ENCODE measurements around the gene SORBS2. TPM values are rescaled to one million over a fixed set of nuclear protein-coding genes. Genes with fewer than 3 reads are reported as not detected.

The SORBS2 gene
- total and polyA plus RNA-seq, 9 donors: 17.4 to 204 (median 32.7) TPM

- TF ChIP-seq POLR2A (IDR thresholded peaks at IDR 0.05): no peak
- TF ChIP-seq, protein P1, sequence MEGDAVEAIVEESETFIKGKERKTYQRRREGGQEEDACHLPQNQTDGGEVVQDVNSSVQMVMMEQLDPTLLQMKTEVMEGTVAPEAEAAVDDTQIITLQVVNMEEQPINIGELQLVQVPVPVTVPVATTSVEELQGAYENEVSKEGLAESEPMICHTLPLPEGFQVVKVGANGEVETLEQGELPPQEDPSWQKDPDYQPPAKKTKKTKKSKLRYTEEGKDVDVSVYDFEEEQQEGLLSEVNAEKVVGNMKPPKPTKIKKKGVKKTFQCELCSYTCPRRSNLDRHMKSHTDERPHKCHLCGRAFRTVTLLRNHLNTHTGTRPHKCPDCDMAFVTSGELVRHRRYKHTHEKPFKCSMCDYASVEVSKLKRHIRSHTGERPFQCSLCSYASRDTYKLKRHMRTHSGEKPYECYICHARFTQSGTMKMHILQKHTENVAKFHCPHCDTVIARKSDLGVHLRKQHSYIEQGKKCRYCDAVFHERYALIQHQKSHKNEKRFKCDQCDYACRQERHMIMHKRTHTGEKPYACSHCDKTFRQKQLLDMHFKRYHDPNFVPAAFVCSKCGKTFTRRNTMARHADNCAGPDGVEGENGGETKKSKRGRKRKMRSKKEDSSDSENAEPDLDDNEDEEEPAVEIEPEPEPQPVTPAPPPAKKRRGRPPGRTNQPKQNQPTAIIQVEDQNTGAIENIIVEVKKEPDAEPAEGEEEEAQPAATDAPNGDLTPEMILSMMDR (IDR thresholded peaks at IDR 0.05): no peak
- no peak for TF ChIP-seq EP300 (IDR thresholded peaks at IDR 0.05)
- Histone ChIP-seq H3K4me3 (no peak overlapping the region), H3K27ac (no peak overlapping the region), H3K4me1 (ENCODE audit: insufficient read depth) (peaks cover 7% of the 10 kb centered on the region), H3K27me3 (no peaks in the 10 kb centered on the region), H3K9me3 (no peaks in the 10 kb centered on the region), H3K36me3 (no peaks in the 10 kb centered on the region)
- intact Hi-C loops (cut with DNase I): no loop called here
- 30 to 57% (median 41%) methylated on average over 3 of the region's 3 CpGs for WGBS, 3 donors
- no peak for DNase-seq
Observed at GRCh38 chr4:185654311-185654710, 157.7 kb downstream of the SORBS2 start.

GRCh38 chr4:185651851-185652250 is 160.1 kb downstream of the SORBS2 start:
- H3K4me1 ChIP-seq (ENCODE audit: insufficient read depth): peaks cover 7% of the 10 kb centered on the region
- no peak overlapping the region for H3K27ac ChIP-seq
- no peaks in the 10 kb centered on the region for H3K9me3 ChIP-seq
- H3K36me3 ChIP-seq: no peaks in the 10 kb centered on the region
- 88 to 95% (median 90%) methylated on average over 7 of the region's 7 CpGs for WGBS, 3 donors
- intact Hi-C loops (cut with DNase I): no loop called here
- TF ChIP-seq EP300 (IDR thresholded peaks at IDR 0.05): no peak
- TF ChIP-seq POLR2A (IDR thresholded peaks at IDR 0.05): no peak
- TF ChIP-seq, protein P1 (IDR thresholded peaks at IDR 0.05): no peak
- H3K4me3 ChIP-seq: no peak overlapping the region
- no peaks in the 10 kb centered on the region for H3K27me3 ChIP-seq
- no peak for DNase-seq

GRCh38 chr4:185651137-185651677 is 160.8 kb downstream of the SORBS2 start:
- DNase-seq: no peak
- H3K4me1 ChIP-seq (ENCODE audit: insufficient read depth): peaks cover 5% of the 10 kb centered on the region

DNA sequence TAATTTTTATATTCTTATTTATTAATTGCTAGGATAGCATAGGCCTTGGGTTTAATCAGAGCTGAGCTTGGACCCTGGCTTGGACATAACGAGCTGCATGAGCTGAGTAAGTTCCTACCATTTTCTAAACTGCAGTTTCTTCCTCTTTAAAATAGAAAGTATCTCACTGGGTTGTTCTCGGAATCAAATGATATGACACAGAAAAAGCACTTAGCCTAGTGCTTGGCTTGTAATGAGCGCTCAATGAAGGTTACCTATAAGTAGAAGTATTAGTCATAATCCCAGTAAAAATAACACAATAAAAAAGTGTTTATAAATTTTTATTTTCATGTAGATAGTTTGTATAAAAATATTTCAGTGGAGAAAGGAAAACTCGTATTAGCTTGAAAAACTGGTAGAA is 163.4 kb downstream of the SORBS2 start:
- 80 to 83% (median 83%) methylated on average over 4 of the region's 4 CpGs for WGBS, 3 donors
- Histone ChIP-seq H3K27me3 (no peaks in the 10 kb centered on the region), H3K4me3 (no peak overlapping the region), H3K27ac (no peak overlapping the region), H3K36me3 (no peaks in the 10 kb centered on the region), H3K9me3 (no peaks in the 10 kb centered on the region), H3K4me1 (ENCODE audit: insufficient read depth) (no peaks in the 10 kb centered on the region)
- no peak for TF ChIP-seq EP300 (IDR thresholded peaks at IDR 0.05)
- no peak for TF ChIP-seq POLR2A (IDR thresholded peaks at IDR 0.05)
- TF ChIP-seq, protein P1 (IDR thresholded peaks at IDR 0.05): no peak
- DNase-seq: no peak
- intact Hi-C loops (cut with DNase I): loop anchor here in 1 of 4 donors (10.0 kb wide), 1 partner anchor 86 kb away; no protein-coding TSS in a partner anchor

More at GRCh38 chr4:185651137-185651677, 160.8 kb downstream of the SORBS2 start:
- H3K4me3 ChIP-seq: no peak overlapping the region
- no peaks in the 10 kb centered on the region for H3K36me3 ChIP-seq
- no peaks in the 10 kb centered on the region for H3K27me3 ChIP-seq
- H3K9me3 ChIP-seq: no peaks in the 10 kb centered on the region
- TF ChIP-seq POLR2A (IDR thresholded peaks at IDR 0.05): no peak
- TF ChIP-seq EP300 (IDR thresholded peaks at IDR 0.05): no peak
- TF ChIP-seq, protein P1 (IDR thresholded peaks at IDR 0.05): no peak
- H3K27ac ChIP-seq: no peak overlapping the region
- intact Hi-C loops (cut with DNase I): no loop called here
- WGBS, 3 donors: 65 to 81% (median 75%) methylated on average over 5 of the region's 5 CpGs
